Stimulated activated CD8-positive, alpha-beta memory T cell treated with anti-CD3 and anti-CD28 coated beads, Interleukin-12 subunit alpha, Interleukin-12 subunit beta, amount 100 ng/mL, for 24 hours (primary cell): ENCODE data around the gene FBXO42.
"Not testable (repeated sequence)": the region's sequence is repeated elsewhere in the genome, so short reads cannot be mapped to it uniquely, and the experiment has no call there.

Experiments
- DNase-seq: peaks from one replicate; pipeline ENCODE4 v3.0.0-alpha.2; 2020; ENCODE audit errors: extremely low read depth

FBXO42 gene

GRCh38 chr1:16266411-16267118 is 85.7 kb downstream of the FBXO42 start:
- DNase-seq: no peak

GRCh38 chr1:16262067-16262466 is 90.2 kb downstream of the FBXO42 start:
- DNase-seq: no peak

- no peak for DNase-seq
Measured at GRCh38 chr1:16260814-16261213, 91.5 kb downstream of the FBXO42 start.

- DNase-seq: no peak
Measured at GRCh38 chr1:16258591-16259135, 93.6 kb downstream of the FBXO42 start.

GRCh38 chr1:16257968-16258367 is 94.3 kb downstream of the FBXO42 start:
- DNase-seq: no peak

GRCh38 chr1:16257556-16257955 is 94.7 kb downstream of the FBXO42 start:
- not testable (repeated sequence) for DNase-seq

- DNase-seq: no peak
Measured at GRCh38 chr1:16256478-16256877, 95.8 kb downstream of the FBXO42 start.

- no peak for DNase-seq
Measured at GRCh38 chr1:16254263-16254928, 97.9 kb downstream of the FBXO42 start.

GRCh38 chr1:16253332-16253922 is 98.9 kb downstream of the FBXO42 start:
- DNase-seq: no peak

GRCh38 chr1:16252912-16253311 is 99.4 kb downstream of the FBXO42 start:
- no peak for DNase-seq

DNA sequence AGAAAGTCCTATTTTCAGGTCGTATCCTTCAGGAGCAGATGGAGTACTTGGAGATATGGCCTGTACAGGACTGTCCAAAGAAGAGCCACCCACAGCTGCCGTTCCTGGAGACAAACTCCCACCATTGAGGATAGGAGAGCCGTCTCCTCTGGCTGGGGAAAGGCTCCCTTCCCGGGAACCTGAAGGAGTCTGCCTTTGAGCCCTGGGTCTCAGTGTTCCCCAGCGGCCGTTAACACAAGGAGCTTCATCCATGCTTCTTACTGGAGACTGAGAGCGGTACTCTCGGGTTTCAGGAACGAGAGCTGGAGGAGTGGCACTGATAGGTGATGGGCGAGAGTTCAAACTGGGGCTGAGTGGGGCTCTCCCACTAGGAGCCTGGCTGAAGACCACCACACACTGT is 100.9 kb downstream of the FBXO42 start:
- no peak for DNase-seq

DNA sequence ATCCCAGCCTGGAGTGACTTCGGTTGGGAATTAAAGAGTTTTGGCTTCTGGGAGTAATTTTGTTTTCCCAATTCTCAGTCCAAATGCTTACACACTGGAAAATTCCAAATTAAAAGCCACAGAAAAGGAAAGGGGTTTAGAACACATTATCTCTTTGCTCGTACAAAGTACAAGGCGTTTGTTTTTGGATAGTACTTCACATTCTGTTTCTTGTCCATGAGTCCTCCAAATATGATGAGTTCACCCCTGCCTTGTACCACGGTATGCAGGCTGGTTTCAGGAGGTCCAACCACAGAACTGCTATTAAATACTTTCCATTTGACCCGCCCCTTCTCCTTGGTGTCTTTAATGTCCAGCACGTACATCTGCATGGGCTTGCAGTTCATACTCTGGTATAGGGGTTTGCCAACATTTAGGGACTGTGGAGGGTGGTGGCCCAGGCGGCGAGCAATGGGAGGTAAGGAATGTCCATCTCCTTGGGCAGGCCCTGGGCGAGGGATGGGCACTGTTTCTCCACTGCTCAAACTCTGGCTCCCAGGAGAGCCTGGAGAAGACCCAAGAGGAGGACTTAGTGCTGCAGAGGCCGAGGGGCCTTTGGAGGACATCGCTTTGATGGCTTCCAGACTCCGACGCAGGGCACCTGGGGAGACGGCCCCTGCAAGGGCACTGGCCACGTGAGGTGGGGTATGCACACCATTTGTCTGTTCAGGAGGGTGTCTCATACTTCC is 101.6 kb downstream of the FBXO42 start:
- DNase-seq: no peak

- no peak for DNase-seq
Measured at GRCh38 chr1:16249596-16250241, 102.6 kb downstream of the FBXO42 start.

DNA sequence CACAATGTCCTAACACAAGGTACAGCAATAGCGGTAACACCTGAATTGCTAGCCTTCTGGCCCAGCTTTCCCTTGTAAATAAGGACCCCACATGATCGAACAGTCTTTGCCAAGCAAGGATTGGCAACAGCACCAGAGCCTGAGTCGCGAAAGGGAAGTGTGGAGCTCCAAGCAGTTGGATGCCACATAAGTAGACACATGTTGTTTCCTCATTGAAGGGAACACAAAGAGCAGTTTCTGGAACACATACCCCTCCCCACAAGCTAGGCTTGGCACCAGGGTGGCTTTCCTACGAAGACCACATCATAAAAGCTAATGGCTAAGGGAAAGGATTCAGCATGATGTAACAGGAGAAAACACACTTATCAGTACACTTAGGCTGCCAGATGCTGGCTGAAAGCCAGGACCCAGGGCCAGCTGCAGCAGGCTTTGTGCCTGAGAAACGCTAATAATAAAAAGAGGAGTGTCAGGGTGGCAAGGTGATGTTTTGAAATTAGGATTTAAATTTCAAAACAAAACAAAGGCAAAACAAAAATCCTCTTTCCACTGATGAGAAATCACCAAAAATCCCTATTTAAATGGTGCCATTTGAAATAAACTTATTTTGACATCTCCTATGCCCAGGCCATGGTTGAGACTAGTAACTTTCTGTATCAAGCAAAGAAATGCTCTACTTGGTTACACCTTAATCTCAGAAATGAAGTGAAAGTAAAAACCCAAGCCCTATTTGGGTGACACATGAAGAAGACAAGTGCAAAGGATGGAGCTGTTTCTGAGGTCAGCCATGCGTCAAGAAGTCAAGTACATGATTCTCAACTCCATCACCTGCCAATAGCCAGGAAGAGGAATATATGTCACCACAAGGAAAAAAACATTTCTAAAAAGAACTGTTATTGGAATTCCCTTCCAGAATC is 103.4 kb downstream of the FBXO42 start:
- DNase-seq: no peak

- DNase-seq: no peak
Measured at GRCh38 chr1:16248007-16248436, 104.3 kb downstream of the FBXO42 start.

DNA sequence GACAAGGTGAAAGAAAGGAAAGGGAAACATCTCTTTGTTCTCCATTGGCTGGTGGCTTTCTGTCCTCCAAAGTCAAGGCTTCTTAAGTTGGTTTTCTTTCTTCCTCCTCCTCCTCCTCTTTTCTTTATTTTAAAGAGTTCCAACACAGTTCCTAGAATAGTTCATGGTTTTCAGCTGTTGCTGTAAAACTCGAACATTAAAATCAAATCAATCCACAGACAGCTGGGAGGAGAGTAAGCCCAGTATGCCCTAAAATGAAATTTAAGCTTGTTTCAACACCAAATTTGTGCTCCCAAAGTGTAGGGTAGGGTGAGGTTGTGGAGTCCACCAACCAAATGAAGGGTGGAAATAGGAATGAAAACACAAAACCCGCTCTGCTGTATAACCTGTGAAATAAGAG is 104.8 kb downstream of the FBXO42 start:
- DNase-seq: no peak

DNA sequence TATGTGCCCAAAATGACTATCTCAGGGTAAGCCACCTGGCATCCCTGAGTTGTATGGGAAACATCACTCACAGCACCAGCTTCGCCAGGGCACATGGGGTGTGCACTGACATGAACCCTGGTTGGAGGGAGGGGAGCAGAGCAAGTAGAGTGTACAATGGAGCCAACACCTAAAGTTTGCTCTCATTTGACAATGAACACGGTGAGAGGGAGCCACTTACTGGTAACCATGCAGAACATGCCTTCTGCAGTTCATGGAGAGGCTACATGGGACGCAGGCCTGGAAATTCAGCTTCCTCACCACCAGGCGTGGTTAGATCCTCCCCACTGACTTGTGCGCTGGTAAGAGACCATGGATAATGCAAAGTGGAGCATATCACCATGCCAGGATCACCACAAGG is 105.3 kb downstream of the FBXO42 start:
- DNase-seq: no peak

GRCh38 chr1:16246239-16246638 is 106.0 kb downstream of the FBXO42 start:
- DNase-seq: not testable (repeated sequence)

DNA sequence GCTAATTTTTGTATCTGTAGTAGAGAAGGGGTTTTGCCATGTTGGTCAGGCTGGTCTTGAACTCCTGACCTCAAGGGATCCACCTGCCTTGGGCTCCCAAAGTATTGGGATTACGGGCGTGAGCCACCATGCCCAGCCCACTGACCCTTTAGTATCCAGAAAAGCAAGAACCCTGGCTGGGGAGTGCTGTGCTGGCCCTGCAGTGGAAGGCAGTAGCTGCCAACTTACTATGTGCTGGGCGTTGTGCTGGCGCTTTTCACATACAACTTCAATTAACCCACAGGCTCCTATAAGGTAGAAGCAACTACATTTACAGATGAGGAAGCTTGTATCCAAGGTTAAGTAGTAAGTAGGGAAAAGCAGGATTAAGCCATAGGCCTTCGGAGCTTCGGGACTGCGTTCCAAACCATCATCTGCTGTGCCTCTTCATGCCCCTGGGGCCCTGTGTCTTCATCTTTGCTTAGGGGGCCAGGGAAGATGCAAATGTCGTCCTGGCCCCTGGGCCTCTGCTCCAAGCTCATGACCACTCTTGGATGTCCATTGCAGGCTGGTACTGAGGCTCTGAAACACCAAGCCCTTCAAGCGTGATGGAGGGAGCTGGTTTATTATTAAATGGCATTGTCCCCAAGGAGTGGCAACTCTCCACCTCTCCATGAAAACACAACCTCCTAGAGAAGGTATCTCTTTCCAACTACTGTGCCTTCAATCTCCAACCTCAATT is 106.6 kb downstream of the FBXO42 start:
- no peak for DNase-seq
